ENCODE measurements around the gene BAG3. TPM values are rescaled to one million over a fixed set of nuclear protein-coding genes. Genes with fewer than 3 reads are reported as not detected.

Gene BAG3
- total RNA-seq, 2 experiments from 2014 or later, result 1.9 to 2.6 TPM

DNA sequence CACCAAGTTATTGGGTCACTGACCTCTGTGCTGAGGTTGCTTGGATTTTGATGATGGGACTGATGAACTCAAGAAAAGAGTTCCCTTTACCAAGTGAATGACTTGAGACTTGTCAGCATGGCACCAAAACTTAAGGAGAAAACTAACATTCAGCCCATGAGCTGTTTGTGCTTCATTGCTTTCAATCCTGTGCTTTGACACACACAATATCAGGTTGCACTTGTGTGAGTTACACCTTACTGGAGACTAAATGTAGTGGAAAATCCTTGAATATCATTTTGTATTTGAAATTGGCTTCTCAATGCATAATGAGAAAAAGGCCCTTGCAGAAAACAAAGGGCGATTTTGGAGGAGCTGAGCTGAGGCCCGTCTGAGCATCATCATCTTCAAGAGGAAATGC, 2.7 kb downstream of the BAG3 start:
- H3K27ac ChIP-seq (ENCODE audit: low read depth, low read length, poor library complexity, severe bottlenecking), result no peak overlapping the region
- intact Hi-C loops (cut with micrococcal nuclease; ENCODE audit: unreplicated experiment), result loop anchor here (5.0 kb wide), 1 partner anchor 57 kb away; the partner anchor contains the start of gene TIAL1
- no peak overlapping the region for H3K4me3 ChIP-seq (ENCODE audit: low read depth, low read length, poor library complexity, severe bottlenecking)
- BruUV-seq (replicated peaks), result no TSS peak
- no peak overlapping the region for H3K4me2 ChIP-seq (ENCODE audit: low read length)
- no peaks in the 10 kb centered on the region for H3K9me2 ChIP-seq (ENCODE audit: insufficient read depth, low read length)
- no peak for DNase-seq (ENCODE audit: low spot score)
- ChIA-PET POLR2A (interaction anchor here (1.5 kb wide), 1 partner anchor 10 kb away, joined by 3 read pairs; no protein-coding TSS in a partner anchor), CTCF (ENCODE audit: unreplicated experiment) (no interaction called here)
- H4K20me1 ChIP-seq (ENCODE audit: insufficient read depth, low read length), result no peaks in the 10 kb centered on the region
- H3K36me3 ChIP-seq (ENCODE audit: insufficient read depth, low read length), result no peaks in the 10 kb centered on the region
- peaks cover 16% of the 10 kb centered on the region for H3K4me1 ChIP-seq (ENCODE audit: insufficient read depth, low read length, poor library complexity, severe bottlenecking)
- no peak overlapping the region for H2AFZ ChIP-seq (ENCODE audit: low read length)
- no peaks in the 10 kb centered on the region for H3K79me2 ChIP-seq (ENCODE audit: insufficient read depth, low read depth, low read length)
- no peaks in the 10 kb centered on the region for H3K9me3 ChIP-seq (ENCODE audit: low read length)
- TF ChIP-seq EZH2phosphoT487 (IDR thresholded peaks at IDR 0.05; ENCODE audit: borderline replicate concordance, low read depth, low read length), result no peak
- TF ChIP-seq, protein P1, sequence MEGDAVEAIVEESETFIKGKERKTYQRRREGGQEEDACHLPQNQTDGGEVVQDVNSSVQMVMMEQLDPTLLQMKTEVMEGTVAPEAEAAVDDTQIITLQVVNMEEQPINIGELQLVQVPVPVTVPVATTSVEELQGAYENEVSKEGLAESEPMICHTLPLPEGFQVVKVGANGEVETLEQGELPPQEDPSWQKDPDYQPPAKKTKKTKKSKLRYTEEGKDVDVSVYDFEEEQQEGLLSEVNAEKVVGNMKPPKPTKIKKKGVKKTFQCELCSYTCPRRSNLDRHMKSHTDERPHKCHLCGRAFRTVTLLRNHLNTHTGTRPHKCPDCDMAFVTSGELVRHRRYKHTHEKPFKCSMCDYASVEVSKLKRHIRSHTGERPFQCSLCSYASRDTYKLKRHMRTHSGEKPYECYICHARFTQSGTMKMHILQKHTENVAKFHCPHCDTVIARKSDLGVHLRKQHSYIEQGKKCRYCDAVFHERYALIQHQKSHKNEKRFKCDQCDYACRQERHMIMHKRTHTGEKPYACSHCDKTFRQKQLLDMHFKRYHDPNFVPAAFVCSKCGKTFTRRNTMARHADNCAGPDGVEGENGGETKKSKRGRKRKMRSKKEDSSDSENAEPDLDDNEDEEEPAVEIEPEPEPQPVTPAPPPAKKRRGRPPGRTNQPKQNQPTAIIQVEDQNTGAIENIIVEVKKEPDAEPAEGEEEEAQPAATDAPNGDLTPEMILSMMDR (conservative IDR thresholded peaks at IDR 0.05; ENCODE audit: low read length), result no peak

DNA sequence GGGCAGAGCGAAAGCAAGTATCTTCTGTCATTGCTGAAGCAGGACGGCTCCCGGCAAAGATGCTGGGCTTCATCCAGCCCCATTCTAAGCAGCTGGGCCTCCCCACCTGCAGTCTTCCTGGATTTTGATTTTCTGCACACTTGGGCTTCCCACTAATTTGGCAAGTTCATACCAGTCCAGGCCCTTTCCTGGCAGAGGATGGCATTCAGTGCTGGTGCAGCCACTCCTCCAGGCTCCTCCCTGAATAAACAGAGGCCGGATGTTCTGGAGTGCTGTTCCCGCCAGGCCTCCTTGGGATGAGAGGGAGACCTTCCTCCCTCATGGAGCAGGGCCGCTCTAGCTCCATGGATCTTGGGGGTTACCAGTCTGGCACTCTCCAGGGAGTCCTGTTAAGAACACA, 3.4 kb downstream of the BAG3 start:
- H3K4me2 ChIP-seq (ENCODE audit: low read length), result no peak overlapping the region
- H3K4me3 ChIP-seq (ENCODE audit: low read depth, low read length, poor library complexity, severe bottlenecking), result no peak overlapping the region
- no peaks in the 10 kb centered on the region for H3K9me3 ChIP-seq (ENCODE audit: low read length)
- H2AFZ ChIP-seq (ENCODE audit: low read length), result no peak overlapping the region
- H4K20me1 ChIP-seq (ENCODE audit: insufficient read depth, low read length), result no peaks in the 10 kb centered on the region
- intact Hi-C loops (cut with micrococcal nuclease; ENCODE audit: unreplicated experiment), result loop anchor here (5.0 kb wide), 1 partner anchor 57 kb away; the partner anchor contains the start of gene TIAL1
- H3K79me2 ChIP-seq (ENCODE audit: insufficient read depth, low read depth, low read length), result no peaks in the 10 kb centered on the region
- no peak overlapping the region for H3K27ac ChIP-seq (ENCODE audit: low read depth, low read length, poor library complexity, severe bottlenecking)
- peaks cover 16% of the 10 kb centered on the region for H3K4me1 ChIP-seq (ENCODE audit: insufficient read depth, low read length, poor library complexity, severe bottlenecking)
- no TSS peak for BruUV-seq (replicated peaks)
- TF ChIP-seq, protein P1 (conservative IDR thresholded peaks at IDR 0.05; ENCODE audit: low read length), result no peak
- TF ChIP-seq EZH2phosphoT487 (IDR thresholded peaks at IDR 0.05; ENCODE audit: borderline replicate concordance, low read depth, low read length), result no peak
- no peaks in the 10 kb centered on the region for H3K9me2 ChIP-seq (ENCODE audit: insufficient read depth, low read length)
- CTCF ChIA-PET (ENCODE audit: unreplicated experiment), result no interaction called here
- no peaks in the 10 kb centered on the region for H3K36me3 ChIP-seq (ENCODE audit: insufficient read depth, low read length)
- POLR2A ChIA-PET, result no interaction called here
- DNase-seq (ENCODE audit: low spot score), result no peak

DNA sequence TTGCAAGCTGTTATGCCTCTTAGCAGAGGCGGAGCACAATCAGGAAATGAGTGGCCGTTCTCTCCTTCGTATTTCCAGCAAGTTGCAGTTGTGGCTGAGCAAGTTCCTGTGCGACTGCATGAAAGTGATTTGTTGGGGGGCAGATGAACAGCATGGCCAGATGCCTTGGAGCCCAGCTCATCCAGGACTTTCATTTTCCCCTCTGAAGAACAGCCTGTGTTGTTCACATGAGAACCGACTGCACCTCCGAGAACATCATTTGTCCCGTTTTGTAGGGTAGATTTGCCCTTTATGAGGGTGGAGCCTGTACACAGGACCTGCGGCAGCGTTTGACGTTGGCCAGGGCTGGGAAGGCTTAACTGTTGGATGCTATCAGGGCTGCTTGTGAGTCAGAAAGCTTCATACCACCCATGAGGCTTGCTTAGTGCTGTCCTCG, 4.4 kb downstream of the BAG3 start:
- Histone ChIP-seq H3K36me3 (ENCODE audit: insufficient read depth, low read length) (no peaks in the 10 kb centered on the region), H4K20me1 (ENCODE audit: insufficient read depth, low read length) (no peaks in the 10 kb centered on the region), H3K4me3 (ENCODE audit: low read depth, low read length, poor library complexity, severe bottlenecking) (no peak overlapping the region), H3K79me2 (ENCODE audit: insufficient read depth, low read depth, low read length) (no peaks in the 10 kb centered on the region), H3K4me2 (ENCODE audit: low read length) (no peak overlapping the region), H3K27ac (ENCODE audit: low read depth, low read length, poor library complexity, severe bottlenecking) (no peak overlapping the region), H2AFZ (ENCODE audit: low read length) (no peak overlapping the region), H3K9me2 (ENCODE audit: insufficient read depth, low read length) (no peaks in the 10 kb centered on the region), H3K9me3 (ENCODE audit: low read length) (no peaks in the 10 kb centered on the region), H3K4me1 (ENCODE audit: insufficient read depth, low read length, poor library complexity, severe bottlenecking) (peaks cover 10% of the 10 kb centered on the region)
- intact Hi-C loops (cut with micrococcal nuclease; ENCODE audit: unreplicated experiment), result no loop called here
- POLR2A ChIA-PET, result interaction anchor here (0.6 kb wide), 1 partner anchor 113 kb away, joined by 4 read pairs; no protein-coding TSS in a partner anchor
- BruUV-seq (replicated peaks), result no TSS peak
- CTCF ChIA-PET (ENCODE audit: unreplicated experiment), result no interaction called here
- TF ChIP-seq, protein P1 (conservative IDR thresholded peaks at IDR 0.05; ENCODE audit: low read length), result no peak
- no peak for TF ChIP-seq EZH2phosphoT487 (IDR thresholded peaks at IDR 0.05; ENCODE audit: borderline replicate concordance, low read depth, low read length)
- no peak for DNase-seq (ENCODE audit: low spot score)
